Activated CD4-positive, alpha-beta memory T cell treated with anti-CD3 and anti-CD28 coated beads for 36 hours (primary cell): Measurements from ENCODE around the gene ADCY5. TPM values are rescaled to one million over a fixed set of nuclear protein-coding genes. Genes with fewer than 3 reads are reported as not detected.

Source experiments
- CTCF ChIA-PET: fragments of 350-600 bp; sonication (Branson Sonifier 250); formaldehyde crosslinking; loops from one replicate; lab custom pipeline; 2021; ENCODE audit warnings: antibody characterized with exemption, inconsistent platforms; lab: Charles Lee
- POLR2A ChIA-PET: fragments of 350-600 bp; sonication (Branson Sonifier 250); formaldehyde crosslinking; loops from one replicate; lab custom pipeline; 2021; ENCODE audit warnings: antibody characterized with exemption; lab: Charles Lee
- DNase-seq: peaks from one replicate; pipeline ENCODE4 v3.0.0-alpha.2; 2020
- H3K27ac Mint-ChIP-seq: one replicate; pipeline ENCODE4 v1.8.0; 2021; ENCODE audit warnings: mixed read lengths
- H3K27me3 Mint-ChIP-seq: one replicate; pipeline ENCODE4 v1.8.0; 2021; ENCODE audit warnings: mixed read lengths
- H3K36me3 Mint-ChIP-seq: one replicate; pipeline ENCODE4 v1.8.0; 2021; ENCODE audit warnings: mixed read lengths
- H3K4me1 Mint-ChIP-seq: one replicate; pipeline ENCODE4 v1.8.0; 2021; ENCODE audit warnings: low read depth, mixed read lengths
- H3K4me3 Mint-ChIP-seq: one replicate; pipeline ENCODE4 v1.8.0; 2021; ENCODE audit warnings: mild to moderate bottlenecking, mixed read lengths
- H3K9me3 Mint-ChIP-seq: one replicate; pipeline ENCODE4 v1.8.0; 2021; ENCODE audit warnings: mixed read lengths
- intact Hi-C: fragments of 100-400 bp; cut with micrococcal nuclease; formaldehyde crosslinking; loops from one replicate; pipeline ENCODE4 v1.15.1; 2023
- total RNA-seq, 2 experiments: library from RNA; stranded (reverse); gene quantifications; one replicate each; pipeline ENCODE4 v1.2.3, GENCODE V29; 2021

The ADCY5 gene
- total RNA-seq, 2 experiments from 2014 or later = not detected

DNA sequence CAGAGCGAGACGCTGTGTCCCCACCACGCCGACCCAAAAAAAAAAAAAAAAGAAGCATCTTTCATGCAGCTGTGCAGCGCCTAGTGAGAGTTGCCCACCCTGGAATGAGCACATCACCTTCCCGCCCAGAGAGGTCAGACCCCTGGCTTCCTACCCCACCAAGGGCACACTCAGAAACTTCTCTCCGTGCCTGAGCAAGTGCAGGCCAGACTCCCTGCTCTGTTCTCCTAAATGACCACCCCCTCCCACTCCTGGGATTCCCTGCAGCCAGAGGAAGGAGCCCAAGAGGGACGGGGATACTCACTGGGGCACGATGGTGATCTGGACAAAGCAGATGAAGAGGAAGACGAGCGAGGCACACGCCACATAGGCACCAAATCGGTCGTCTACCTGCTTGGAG, 131.2 kb downstream of the ADCY5 start:
- no peak for DNase-seq
- Mint-ChIP-seq H3K9me3 (no peaks in the 10 kb centered on the region), H3K4me1 (no peaks in the 10 kb centered on the region), H3K4me3 (no peak overlapping the region), H3K27ac (no peak overlapping the region), H3K27me3 (peaks cover 16% of the 10 kb centered on the region), H3K36me3 (no peaks in the 10 kb centered on the region)
- ChIA-PET POLR2A (no interaction called here), CTCF (interaction anchor here (1.0 kb wide), 1 partner anchor 12 kb away, joined by 3 read pairs; no protein-coding TSS in a partner anchor)
- intact Hi-C loops = no loop called here

DNA sequence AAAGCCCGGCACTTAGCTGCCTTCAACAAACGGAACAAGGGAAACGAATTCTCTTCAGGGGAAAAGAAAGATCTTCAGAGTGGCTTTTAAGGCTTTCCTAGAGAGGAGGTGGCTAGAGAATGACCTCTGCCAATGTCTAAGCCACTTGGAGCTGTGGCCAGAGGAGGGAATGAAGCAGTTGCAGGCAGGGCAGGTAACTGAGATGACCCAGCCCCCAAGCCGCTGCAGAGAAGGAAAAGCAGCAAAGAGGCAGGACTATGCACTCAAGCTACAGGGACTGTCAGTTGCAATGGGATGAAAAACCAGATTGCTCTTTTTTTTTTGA, 133.7 kb downstream of the ADCY5 start:
- H3K4me1 Mint-ChIP-seq = no peaks in the 10 kb centered on the region
- intact Hi-C loops = no loop called here
- H3K4me3 Mint-ChIP-seq = no peak overlapping the region
- H3K9me3 Mint-ChIP-seq = no peaks in the 10 kb centered on the region
- H3K27ac Mint-ChIP-seq = no peak overlapping the region
- CTCF ChIA-PET = no interaction called here
- no peak for DNase-seq
- POLR2A ChIA-PET = no interaction called here
- peaks cover 16% of the 10 kb centered on the region for H3K27me3 Mint-ChIP-seq
- H3K36me3 Mint-ChIP-seq = no peaks in the 10 kb centered on the region

DNA sequence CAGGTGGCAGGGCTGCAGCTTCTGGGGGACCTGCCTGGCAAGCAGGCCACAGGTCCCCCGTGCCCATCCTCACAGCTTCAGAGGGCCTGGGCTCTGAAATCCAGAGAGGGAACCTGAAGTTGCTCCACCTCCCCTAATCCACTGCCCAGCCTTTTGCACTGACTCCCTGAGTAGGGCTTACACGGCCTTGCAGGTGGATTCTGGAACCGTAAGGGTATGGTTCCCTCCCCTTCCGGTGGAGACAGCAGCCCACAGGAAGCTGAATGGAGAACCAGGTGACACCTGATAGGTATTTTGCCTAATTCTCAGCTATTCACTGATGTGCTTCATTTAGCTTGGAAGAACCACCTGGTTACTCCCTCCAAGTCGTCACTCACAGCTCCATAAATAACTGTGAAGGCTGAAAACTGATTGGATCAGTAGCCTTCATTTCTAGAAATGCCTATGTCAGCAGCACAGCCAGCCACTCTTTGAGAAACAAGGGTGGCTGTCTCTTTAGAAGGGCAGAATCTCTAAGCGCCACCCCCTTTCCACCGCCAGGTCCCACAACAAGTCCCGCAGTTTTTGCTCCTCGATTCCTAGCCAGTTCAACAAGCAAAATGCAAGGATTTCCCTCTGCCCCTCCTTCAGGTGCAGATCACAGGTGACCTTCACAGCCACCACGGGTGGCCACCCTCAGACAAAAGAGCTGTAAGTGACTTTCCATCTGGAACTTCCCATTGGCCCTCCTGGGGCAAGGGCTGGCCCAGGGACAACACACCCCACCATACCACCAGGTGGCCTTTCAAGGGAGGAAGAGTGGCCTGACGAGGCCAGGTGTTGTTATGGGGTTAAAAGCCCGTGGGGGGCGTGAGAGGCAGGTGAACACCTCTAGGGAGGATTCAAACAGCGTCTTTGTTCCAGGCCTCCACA, 134.3 kb downstream of the ADCY5 start:
- H3K27me3 Mint-ChIP-seq = peaks cover 16% of the 10 kb centered on the region
- no peaks in the 10 kb centered on the region for H3K9me3 Mint-ChIP-seq
- intact Hi-C loops = no loop called here
- DNase-seq = no peak
- no peak overlapping the region for H3K27ac Mint-ChIP-seq
- no peaks in the 10 kb centered on the region for H3K36me3 Mint-ChIP-seq
- ChIA-PET CTCF (no interaction called here), POLR2A (no interaction called here)
- H3K4me1 Mint-ChIP-seq = no peaks in the 10 kb centered on the region
- no peak overlapping the region for H3K4me3 Mint-ChIP-seq

DNA sequence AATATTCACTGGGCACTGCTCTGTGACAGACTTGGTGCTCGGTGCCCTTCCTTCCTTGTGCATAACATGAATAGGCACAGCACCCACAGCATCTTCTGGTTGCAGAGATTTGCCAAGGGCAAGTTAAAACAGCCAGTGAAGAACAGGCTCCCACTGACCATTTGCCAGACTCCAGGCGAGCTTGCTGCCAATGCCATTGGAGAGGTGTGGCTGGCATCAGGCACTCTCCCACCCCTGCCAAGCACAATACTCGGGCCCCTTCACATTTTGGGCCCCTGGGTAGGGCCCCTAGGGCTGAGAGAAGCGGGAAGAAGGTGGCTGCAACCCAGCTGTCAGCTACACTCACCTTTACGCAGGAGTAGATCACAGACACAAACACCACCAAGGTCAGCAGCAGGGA, 135.0 kb downstream of the ADCY5 start:
- H3K27me3 Mint-ChIP-seq = peaks cover 15% of the 10 kb centered on the region
- DNase-seq = no peak
- H3K27ac Mint-ChIP-seq = no peak overlapping the region
- H3K4me3 Mint-ChIP-seq = no peak overlapping the region
- H3K9me3 Mint-ChIP-seq = no peaks in the 10 kb centered on the region
- POLR2A ChIA-PET = no interaction called here
- intact Hi-C loops = no loop called here
- H3K4me1 Mint-ChIP-seq = no peaks in the 10 kb centered on the region
- CTCF ChIA-PET = no interaction called here
- H3K36me3 Mint-ChIP-seq = no peaks in the 10 kb centered on the region

DNA sequence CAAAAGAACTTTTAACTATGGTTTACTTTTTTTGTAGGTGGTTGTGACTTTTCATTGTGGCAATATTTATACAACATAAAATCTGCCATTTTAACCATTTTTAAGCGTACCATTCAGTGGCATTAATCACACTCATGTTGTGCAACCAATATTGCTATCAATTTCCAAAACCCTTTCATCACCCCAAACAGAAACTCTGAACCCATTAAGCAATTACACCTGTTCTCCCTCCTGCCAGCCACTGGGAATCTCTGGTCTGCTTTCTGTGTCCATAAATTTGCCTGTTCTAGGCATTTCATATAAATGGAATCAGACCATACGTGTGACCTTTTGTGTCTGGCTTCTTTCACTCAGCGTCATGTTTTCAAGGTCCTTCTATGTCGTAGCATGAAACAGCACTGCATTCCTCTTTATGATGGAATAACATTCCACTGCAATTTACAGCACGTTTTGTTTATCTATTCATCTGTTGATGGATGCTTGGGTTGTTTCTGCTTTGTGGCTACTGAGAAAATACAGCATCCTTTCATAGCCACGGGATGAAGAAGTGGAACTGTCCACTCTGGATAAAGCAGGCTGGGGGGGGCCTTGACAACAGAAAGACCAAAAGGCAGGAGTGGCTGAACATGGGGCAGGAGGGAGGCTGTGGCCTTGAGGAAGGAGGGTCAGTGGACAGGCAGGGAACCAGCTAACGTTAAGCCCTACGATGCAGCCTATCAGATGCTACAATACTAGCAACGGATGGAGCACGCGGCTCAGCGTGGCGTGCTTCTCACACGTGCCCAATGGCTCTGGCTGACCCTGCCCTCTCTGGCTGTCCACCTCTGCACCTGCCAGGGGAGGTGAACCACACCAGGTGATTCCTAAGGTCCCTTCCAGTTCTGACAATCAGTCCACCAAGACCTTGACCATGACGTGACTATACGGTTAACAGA, 136.3 kb downstream of the ADCY5 start:
- no peak overlapping the region for H3K27ac Mint-ChIP-seq
- H3K27me3 Mint-ChIP-seq = peaks cover 13% of the 10 kb centered on the region
- H3K4me1 Mint-ChIP-seq = no peaks in the 10 kb centered on the region
- H3K4me3 Mint-ChIP-seq = no peak overlapping the region
- DNase-seq = no peak
- CTCF ChIA-PET = no interaction called here
- H3K9me3 Mint-ChIP-seq = no peaks in the 10 kb centered on the region
- no peaks in the 10 kb centered on the region for H3K36me3 Mint-ChIP-seq
- intact Hi-C loops = no loop called here
- POLR2A ChIA-PET = no interaction called here

DNA sequence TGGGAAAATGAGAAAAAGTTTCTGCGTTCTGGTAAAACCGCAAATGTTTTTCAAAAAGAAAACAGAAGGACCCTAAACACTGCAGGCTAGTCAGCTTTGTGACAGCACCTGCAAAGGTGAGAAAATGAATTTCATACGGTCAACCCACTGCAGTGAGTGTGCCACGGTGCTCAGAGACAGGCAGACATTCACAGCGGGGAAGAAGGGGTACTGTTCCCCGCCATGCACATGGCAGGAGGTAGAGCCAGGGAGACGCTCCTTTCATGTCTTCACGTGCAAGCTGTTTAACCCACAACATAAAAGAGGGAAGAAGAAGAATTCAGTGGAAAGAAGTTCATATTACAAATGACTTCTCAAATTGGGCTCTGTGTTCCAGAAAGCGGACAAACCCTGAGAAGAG, 137.7 kb downstream of the ADCY5 start:
- ChIA-PET CTCF (no interaction called here), POLR2A (no interaction called here)
- no peak overlapping the region for H3K4me3 Mint-ChIP-seq
- intact Hi-C loops = no loop called here
- no peak overlapping the region for H3K27ac Mint-ChIP-seq
- no peak for DNase-seq
- peaks cover 8% of the 10 kb centered on the region for H3K27me3 Mint-ChIP-seq
- no peaks in the 10 kb centered on the region for H3K9me3 Mint-ChIP-seq
- H3K36me3 Mint-ChIP-seq = no peaks in the 10 kb centered on the region
- no peaks in the 10 kb centered on the region for H3K4me1 Mint-ChIP-seq

DNA sequence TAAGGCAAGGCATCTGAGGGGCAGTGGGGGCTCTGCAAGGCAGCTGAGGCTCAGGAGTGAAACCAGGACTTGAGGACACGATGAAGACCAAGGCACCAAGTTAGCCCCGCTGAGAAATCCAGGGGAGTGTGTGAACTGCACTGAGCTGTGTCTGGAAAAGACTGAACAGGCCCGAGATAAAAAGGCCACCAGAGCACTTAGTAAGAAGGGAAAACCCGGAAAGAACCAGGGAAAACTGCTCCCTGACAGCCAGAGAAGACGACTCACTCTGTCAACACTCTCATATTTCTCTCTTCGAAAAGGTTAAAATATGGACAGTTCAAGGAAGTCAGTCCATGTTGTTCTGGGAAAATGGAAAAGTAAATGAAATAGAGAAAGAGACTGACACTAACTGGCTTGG, 138.1 kb downstream of the ADCY5 start:
- ChIA-PET CTCF (no interaction called here), POLR2A (no interaction called here)
- Mint-ChIP-seq H3K27me3 (peaks cover 6% of the 10 kb centered on the region), H3K36me3 (no peaks in the 10 kb centered on the region), H3K27ac (no peak overlapping the region), H3K4me1 (no peaks in the 10 kb centered on the region), H3K4me3 (no peak overlapping the region), H3K9me3 (no peaks in the 10 kb centered on the region)
- intact Hi-C loops = no loop called here
- no peak for DNase-seq

DNA sequence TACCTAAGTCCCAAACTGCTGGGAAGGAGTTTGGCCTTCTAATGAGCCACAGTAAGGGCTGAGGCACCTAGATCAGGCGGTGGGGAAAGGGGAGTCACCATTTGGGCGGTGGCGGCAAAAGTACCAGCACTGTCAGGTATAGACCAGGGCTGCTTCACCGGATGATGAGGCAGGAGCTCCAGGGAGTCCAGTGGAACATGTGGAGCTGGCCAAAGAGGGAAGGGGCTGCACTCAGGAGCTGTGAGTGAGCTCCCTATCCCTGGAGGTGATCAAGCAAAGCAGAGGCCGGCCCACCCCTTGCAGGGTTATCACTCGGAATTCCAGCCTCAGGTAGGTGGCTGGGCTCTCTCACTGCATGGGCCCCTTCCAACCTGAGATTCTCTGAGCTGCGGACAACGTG, 138.7 kb downstream of the ADCY5 start:
- H3K4me3 Mint-ChIP-seq = no peak overlapping the region

DNA sequence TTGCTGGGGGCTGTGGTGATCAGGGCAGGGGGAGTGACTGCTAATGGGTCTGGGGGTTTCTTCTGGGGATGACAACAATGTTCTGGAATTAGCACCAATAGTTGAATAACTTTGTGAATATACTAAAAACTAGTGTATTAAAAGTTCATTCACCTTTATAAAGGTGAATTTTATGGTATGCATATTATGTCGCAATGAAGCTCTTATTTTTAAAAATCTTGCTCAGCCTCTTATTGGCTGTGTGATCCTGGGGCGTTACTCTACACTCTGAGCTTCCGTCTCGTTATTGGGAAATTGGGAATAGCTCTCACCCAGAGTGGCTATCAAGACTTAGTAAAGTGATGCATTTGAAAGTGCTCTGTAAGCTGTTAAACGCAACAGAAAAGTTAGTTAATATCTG, 141.8 kb downstream of the ADCY5 start:
- CTCF ChIA-PET = interaction anchor here (0.9 kb wide), 1 partner anchor 19 kb away, joined by 3 read pairs; no protein-coding TSS in a partner anchor
- H3K36me3 Mint-ChIP-seq = no peaks in the 10 kb centered on the region
- POLR2A ChIA-PET = no interaction called here
- no peak overlapping the region for H3K27ac Mint-ChIP-seq
- intact Hi-C loops = no loop called here
- DNase-seq = no peak
- no peaks in the 10 kb centered on the region for H3K4me1 Mint-ChIP-seq
- H3K9me3 Mint-ChIP-seq = no peaks in the 10 kb centered on the region
- H3K27me3 Mint-ChIP-seq = peaks cover 2% of the 10 kb centered on the region
- no peak overlapping the region for H3K4me3 Mint-ChIP-seq

More for the DNA sequence above, 138.7 kb downstream of the ADCY5 start:
- ChIA-PET POLR2A (no interaction called here), CTCF (no interaction called here)
- H3K27ac Mint-ChIP-seq = no peak overlapping the region
- intact Hi-C loops = no loop called here
- H3K9me3 Mint-ChIP-seq = no peaks in the 10 kb centered on the region
- no peak for DNase-seq
- no peaks in the 10 kb centered on the region for H3K36me3 Mint-ChIP-seq
- H3K27me3 Mint-ChIP-seq = peaks cover 6% of the 10 kb centered on the region
- no peaks in the 10 kb centered on the region for H3K4me1 Mint-ChIP-seq

DNA sequence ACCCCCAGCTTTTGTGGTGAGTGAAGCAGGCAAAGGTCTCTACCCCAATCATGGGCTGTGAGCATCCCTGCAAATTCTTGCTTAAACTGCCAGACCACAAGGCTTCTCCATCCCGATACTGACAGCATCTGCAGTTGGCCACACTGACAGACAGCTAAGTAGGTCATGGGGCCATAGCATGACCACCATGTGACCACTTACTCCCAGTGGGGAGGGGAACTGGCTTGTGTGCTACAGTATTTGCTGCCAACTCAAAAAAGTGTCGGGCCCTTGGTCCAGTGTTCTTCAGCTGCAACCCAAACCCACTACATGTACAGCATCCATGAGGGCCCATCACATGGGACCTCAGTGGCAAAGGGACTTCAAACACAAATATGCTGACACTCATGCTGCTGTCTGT, 143.7 kb downstream of the ADCY5 start:
- Mint-ChIP-seq H3K9me3 (no peaks in the 10 kb centered on the region), H3K27me3 (peaks cover 2% of the 10 kb centered on the region), H3K36me3 (no peaks in the 10 kb centered on the region), H3K27ac (no peak overlapping the region), H3K4me3 (no peak overlapping the region), H3K4me1 (no peaks in the 10 kb centered on the region)
- no peak for DNase-seq
- intact Hi-C loops = no loop called here
- ChIA-PET POLR2A (no interaction called here), CTCF (interaction anchor here (1.3 kb wide), 1 partner anchor 20 kb away, joined by 5 read pairs; no protein-coding TSS in a partner anchor)

DNA sequence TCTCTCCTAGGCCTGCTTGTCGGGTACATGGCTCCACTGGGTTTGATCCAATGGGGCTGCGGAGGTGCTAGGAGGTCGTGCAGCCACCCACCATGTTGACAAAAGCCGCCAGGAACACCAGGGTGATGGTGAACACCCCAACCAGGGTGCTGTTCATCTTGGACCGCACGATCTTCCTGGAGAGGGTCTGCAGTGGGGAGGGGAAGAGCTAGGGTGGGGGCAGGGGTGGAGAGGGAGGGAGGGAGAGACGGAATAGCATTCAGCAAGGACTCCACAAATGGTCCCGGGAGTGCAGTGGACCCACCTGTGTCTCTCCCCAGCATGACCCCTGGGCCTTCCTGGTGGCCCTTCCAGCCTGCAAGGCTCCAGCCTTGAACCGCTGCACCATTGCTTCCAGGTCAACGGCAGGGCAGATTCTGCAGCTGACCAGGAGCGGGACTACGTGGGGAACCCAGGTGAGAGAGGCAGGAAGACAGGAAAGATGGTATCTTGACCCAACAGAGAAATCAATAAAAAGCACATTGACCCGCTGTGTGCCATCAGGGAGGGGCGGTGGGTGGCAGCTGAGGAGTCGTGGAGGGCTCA, 144.8 kb downstream of the ADCY5 start:
- DNase-seq = no peak
- H3K27ac Mint-ChIP-seq = no peak overlapping the region
- intact Hi-C loops = no loop called here
- no peaks in the 10 kb centered on the region for H3K4me1 Mint-ChIP-seq
- H3K36me3 Mint-ChIP-seq = no peaks in the 10 kb centered on the region
- H3K4me3 Mint-ChIP-seq = no peak overlapping the region
- CTCF ChIA-PET = interaction anchor here (1.3 kb wide), 1 partner anchor 18 kb away, joined by 5 read pairs; no protein-coding TSS in a partner anchor
- peaks cover 2% of the 10 kb centered on the region for H3K27me3 Mint-ChIP-seq
- H3K9me3 Mint-ChIP-seq = no peaks in the 10 kb centered on the region
- POLR2A ChIA-PET = no interaction called here

DNA sequence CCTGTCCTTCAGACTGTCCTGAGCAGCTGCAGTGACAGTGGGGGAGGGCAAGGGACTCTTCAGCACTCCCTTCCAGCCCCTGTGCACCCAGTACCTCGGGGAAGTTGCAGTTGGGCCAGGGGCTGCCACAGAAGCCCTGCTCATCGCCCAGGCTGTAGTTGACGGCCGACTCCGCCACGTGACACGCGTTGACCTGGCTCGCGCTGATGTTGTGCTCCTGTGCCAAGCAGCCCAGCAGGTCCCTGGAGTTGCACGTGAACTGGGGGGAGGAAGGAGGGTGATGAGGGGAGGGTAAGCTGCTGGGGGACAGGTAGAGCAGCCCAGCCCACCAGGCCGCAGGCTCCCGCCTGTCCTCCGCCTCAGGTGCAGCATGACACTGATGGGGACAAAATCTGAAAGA, 145.9 kb downstream of the ADCY5 start:
- intact Hi-C loops = no loop called here
- H3K36me3 Mint-ChIP-seq = no peaks in the 10 kb centered on the region
- no peaks in the 10 kb centered on the region for H3K9me3 Mint-ChIP-seq
- H3K4me1 Mint-ChIP-seq = no peaks in the 10 kb centered on the region
- H3K27me3 Mint-ChIP-seq = peaks cover 2% of the 10 kb centered on the region
- no peak overlapping the region for H3K27ac Mint-ChIP-seq
- no peak overlapping the region for H3K4me3 Mint-ChIP-seq
- DNase-seq = no peak
- CTCF ChIA-PET = no interaction called here
- POLR2A ChIA-PET = no interaction called here
